ENCODE measurements around the gene GSTA2.

DNA sequence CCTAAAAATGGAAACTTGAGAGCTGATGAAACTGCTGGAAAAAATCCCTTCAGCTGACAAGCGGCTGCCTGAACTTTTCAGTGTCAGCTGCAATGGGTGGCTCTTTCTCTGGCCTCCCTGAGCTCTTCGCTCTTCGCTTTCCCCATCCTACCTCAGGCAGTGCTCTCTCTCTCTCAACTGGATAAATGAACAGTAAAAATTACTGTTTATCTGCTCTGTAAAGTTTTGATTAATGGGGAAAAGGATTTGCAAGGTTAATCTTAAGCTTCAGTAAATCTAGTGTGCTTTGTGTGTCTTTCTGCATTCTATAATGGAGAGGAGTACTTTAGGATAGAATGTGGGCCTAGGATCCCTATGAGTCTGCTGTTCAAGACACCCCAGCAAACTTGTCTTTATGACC is 57.3 kb downstream of the GSTA2 start:
- TF ChIP-seq, protein P1, sequence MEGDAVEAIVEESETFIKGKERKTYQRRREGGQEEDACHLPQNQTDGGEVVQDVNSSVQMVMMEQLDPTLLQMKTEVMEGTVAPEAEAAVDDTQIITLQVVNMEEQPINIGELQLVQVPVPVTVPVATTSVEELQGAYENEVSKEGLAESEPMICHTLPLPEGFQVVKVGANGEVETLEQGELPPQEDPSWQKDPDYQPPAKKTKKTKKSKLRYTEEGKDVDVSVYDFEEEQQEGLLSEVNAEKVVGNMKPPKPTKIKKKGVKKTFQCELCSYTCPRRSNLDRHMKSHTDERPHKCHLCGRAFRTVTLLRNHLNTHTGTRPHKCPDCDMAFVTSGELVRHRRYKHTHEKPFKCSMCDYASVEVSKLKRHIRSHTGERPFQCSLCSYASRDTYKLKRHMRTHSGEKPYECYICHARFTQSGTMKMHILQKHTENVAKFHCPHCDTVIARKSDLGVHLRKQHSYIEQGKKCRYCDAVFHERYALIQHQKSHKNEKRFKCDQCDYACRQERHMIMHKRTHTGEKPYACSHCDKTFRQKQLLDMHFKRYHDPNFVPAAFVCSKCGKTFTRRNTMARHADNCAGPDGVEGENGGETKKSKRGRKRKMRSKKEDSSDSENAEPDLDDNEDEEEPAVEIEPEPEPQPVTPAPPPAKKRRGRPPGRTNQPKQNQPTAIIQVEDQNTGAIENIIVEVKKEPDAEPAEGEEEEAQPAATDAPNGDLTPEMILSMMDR (IDR thresholded peaks at IDR 0.05; ENCODE audit: poor library complexity, severe bottlenecking): no peak
- TF ChIP-seq, protein P2, sequence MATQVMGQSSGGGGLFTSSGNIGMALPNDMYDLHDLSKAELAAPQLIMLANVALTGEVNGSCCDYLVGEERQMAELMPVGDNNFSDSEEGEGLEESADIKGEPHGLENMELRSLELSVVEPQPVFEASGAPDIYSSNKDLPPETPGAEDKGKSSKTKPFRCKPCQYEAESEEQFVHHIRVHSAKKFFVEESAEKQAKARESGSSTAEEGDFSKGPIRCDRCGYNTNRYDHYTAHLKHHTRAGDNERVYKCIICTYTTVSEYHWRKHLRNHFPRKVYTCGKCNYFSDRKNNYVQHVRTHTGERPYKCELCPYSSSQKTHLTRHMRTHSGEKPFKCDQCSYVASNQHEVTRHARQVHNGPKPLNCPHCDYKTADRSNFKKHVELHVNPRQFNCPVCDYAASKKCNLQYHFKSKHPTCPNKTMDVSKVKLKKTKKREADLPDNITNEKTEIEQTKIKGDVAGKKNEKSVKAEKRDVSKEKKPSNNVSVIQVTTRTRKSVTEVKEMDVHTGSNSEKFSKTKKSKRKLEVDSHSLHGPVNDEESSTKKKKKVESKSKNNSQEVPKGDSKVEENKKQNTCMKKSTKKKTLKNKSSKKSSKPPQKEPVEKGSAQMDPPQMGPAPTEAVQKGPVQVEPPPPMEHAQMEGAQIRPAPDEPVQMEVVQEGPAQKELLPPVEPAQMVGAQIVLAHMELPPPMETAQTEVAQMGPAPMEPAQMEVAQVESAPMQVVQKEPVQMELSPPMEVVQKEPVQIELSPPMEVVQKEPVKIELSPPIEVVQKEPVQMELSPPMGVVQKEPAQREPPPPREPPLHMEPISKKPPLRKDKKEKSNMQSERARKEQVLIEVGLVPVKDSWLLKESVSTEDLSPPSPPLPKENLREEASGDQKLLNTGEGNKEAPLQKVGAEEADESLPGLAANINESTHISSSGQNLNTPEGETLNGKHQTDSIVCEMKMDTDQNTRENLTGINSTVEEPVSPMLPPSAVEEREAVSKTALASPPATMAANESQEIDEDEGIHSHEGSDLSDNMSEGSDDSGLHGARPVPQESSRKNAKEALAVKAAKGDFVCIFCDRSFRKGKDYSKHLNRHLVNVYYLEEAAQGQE (IDR thresholded peaks at IDR 0.05; ENCODE audit: borderline replicate concordance): no peak

Data from neural cell (in vitro differentiated cells).